Mesenchymal stem cell (in vitro differentiated cells and primary cell): Measurements from ENCODE around the gene AFAP1.

Experiments used
- DNase-seq: peaks from one replicate; pipeline ENCODE4 v3.0.0-alpha.2; 2013
- H2AFZ ChIP-seq: one replicate; pipeline ENCODE4 v1.6.1; 2013; ENCODE audit warnings: low read depth, mild to moderate bottlenecking, control low read depth, inconsistent platforms, low read length, moderate library complexity
- H2AK5ac ChIP-seq: 2 replicates; pipeline ENCODE4 v1.6.1; 2013; ENCODE audit warnings: low read length, moderate library complexity, mild to moderate bottlenecking, inconsistent platforms; ENCODE audit not compliant: severe bottlenecking
- H2BK120ac ChIP-seq: one replicate; pipeline ENCODE4 v1.6.1; 2013; ENCODE audit warnings: low read depth, mild to moderate bottlenecking, inconsistent platforms, low read length, moderate library complexity
- H2BK12ac ChIP-seq, 2 experiments: one replicate each; pipeline ENCODE4 v1.6.1; 2013; ENCODE audit warnings: inconsistent platforms in 2 of 2, low read length in 2 of 2, mild to moderate bottlenecking in 2 of 2, moderate library complexity in 2 of 2, control low read depth in 1 of 2
- H2BK15ac ChIP-seq: one replicate; pipeline ENCODE4 v1.6.1; 2013; ENCODE audit warnings: mild to moderate bottlenecking, low read depth, inconsistent platforms; ENCODE audit not compliant: poor library complexity, severe bottlenecking
- H2BK5ac ChIP-seq: 2 replicates; pipeline ENCODE4 v1.6.1; 2013; ENCODE audit warnings: low read depth, mild to moderate bottlenecking, low read length, control low read depth, inconsistent platforms; ENCODE audit not compliant: poor library complexity, severe bottlenecking
- H3K14ac ChIP-seq, 2 experiments: one replicate each; pipeline ENCODE4 v1.6.1; 2013; ENCODE audit warnings: inconsistent platforms in 2 of 2, low read length in 2 of 2, control low read depth in 1 of 2, mild to moderate bottlenecking in 1 of 2, moderate library complexity in 1 of 2
- H3K18ac ChIP-seq, 2 experiments: one replicate each; pipeline ENCODE4 v1.6.1; 2013; ENCODE audit warnings: inconsistent platforms in 2 of 2, low read length in 2 of 2, control low read depth in 1 of 2, low read depth in 1 of 2, mild to moderate bottlenecking in 1 of 2
- H3K23ac ChIP-seq, 2 experiments: one replicate each; pipeline ENCODE4 v1.6.1; 2013; ENCODE audit warnings: inconsistent platforms in 2 of 2, low read length in 2 of 2, mild to moderate bottlenecking in 2 of 2, moderate library complexity in 2 of 2, control low read depth in 1 of 2
- H3K27ac ChIP-seq: 2 replicates; pipeline ENCODE4 v1.5.1; 2013; ENCODE audit warnings: mild to moderate bottlenecking, moderate library complexity, low read length, control low read depth, inconsistent platforms; ENCODE audit not compliant: poor library complexity, severe bottlenecking
- H3K27me3 ChIP-seq, 2 experiments: 2 replicates each; pipeline versions ENCODE4 v1.6.1 to v1.7.0; 2013; ENCODE audit warnings: low read length in 2 of 2, mild to moderate bottlenecking in 2 of 2, moderate library complexity in 2 of 2, control low read depth in 1 of 2, inconsistent platforms in 1 of 2; ENCODE audit not compliant: control insufficient read depth in 1 of 2, insufficient read depth in 1 of 2
- H3K36me3 ChIP-seq, 2 experiments: 2 replicates each; pipeline versions ENCODE4 v1.6.1 to v1.7.0; 2013; ENCODE audit warnings: low read length in 2 of 2, control low read depth in 1 of 2, inconsistent platforms in 1 of 2, low read depth in 1 of 2, mild to moderate bottlenecking in 1 of 2; ENCODE audit not compliant: insufficient read depth in 2 of 2, control insufficient read depth in 1 of 2
- H3K4ac ChIP-seq, 2 experiments: one replicate each; pipeline ENCODE4 v1.6.1; 2013; ENCODE audit warnings: inconsistent platforms in 2 of 2, low read length in 2 of 2, mild to moderate bottlenecking in 2 of 2, moderate library complexity in 2 of 2, control low read depth in 1 of 2, low read depth in 1 of 2
- H3K4me1 ChIP-seq: 2 replicates; pipeline ENCODE4 v1.6.1; 2013; ENCODE audit warnings: low read depth, low read length, control low read depth; ENCODE audit not compliant: control insufficient read depth, insufficient read depth
- H3K4me2 ChIP-seq: 2 replicates; pipeline ENCODE4 v1.6.1; 2013; ENCODE audit warnings: low read length, mild to moderate bottlenecking, inconsistent platforms; ENCODE audit not compliant: poor library complexity, severe bottlenecking
- H3K4me3 ChIP-seq, 2 experiments: 2 replicates each; pipeline versions ENCODE4 v1.5.1 to v1.7.0; 2013; ENCODE audit warnings: low read length in 2 of 2, mild to moderate bottlenecking in 2 of 2, control low read depth in 1 of 2, low read depth in 1 of 2; ENCODE audit not compliant: insufficient read depth in 1 of 2
- H3K79me1 ChIP-seq: replicated peaks from 2 replicates; pipeline ENCODE4 v1.6.1; 2013; ENCODE audit warnings: mild to moderate bottlenecking, control low read depth, low read length, inconsistent platforms; ENCODE audit not compliant: poor library complexity, severe bottlenecking
- H3K9ac ChIP-seq: 2 replicates; pipeline ENCODE4 v1.7.0; 2013; ENCODE audit warnings: mild to moderate bottlenecking, low read length, moderate library complexity
- H3K9me3 ChIP-seq: 2 replicates; pipeline ENCODE4 v1.7.0; 2013; ENCODE audit warnings: mild to moderate bottlenecking, low read length; ENCODE audit not compliant: control insufficient read depth
- H4K8ac ChIP-seq: one replicate; pipeline ENCODE4 v1.6.1; 2013; ENCODE audit warnings: inconsistent platforms, mild to moderate bottlenecking, low read length, moderate library complexity
- H4K91ac ChIP-seq: one replicate; pipeline ENCODE4 v1.6.1; 2013; ENCODE audit warnings: mild to moderate bottlenecking, low read length, inconsistent platforms
- WGBS: methylation state at CpG from one replicate; pipeline ENCODE4 v1.1.7; 2013; ENCODE audit warnings: mixed read lengths; 5-methylcytosine and 5-hydroxymethylcytosine counted together

AFAP1 gene

DNA sequence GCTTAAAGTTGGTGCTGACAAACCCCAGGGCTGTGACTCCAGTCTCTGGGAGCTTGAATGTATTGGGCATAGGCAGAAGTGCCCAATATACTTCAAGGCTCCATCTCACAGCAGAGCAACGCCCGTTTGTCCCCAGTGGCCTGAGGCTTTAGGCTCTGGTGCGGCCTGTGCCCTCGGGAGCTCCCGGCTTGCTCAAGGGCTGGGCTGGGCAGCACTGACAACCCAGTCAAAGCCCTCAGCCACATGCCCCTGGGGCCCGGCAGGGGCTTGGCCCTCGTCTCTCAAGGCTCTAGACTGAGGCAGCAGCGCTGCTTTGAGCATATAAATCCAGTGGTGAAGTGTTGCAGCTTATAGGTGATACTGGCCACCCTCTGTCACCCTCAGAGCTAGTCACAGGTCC is 203.7 kb downstream of the AFAP1 start:
- H3K4me1 ChIP-seq = peaks cover 1% of the 10 kb centered on the region
- DNase-seq = no peak
- no peak overlapping the region for H2BK5ac ChIP-seq
- no peak overlapping the region for H3K4ac ChIP-seq
- H3K27ac ChIP-seq = no peak overlapping the region
- H4K91ac ChIP-seq = no peak overlapping the region
- no peak overlapping the region for H2BK12ac ChIP-seq
- H3K4me3 ChIP-seq = no peak overlapping the region
- H3K36me3 ChIP-seq = no peaks in the 10 kb centered on the region
- H3K14ac ChIP-seq = no peak overlapping the region
- H3K23ac ChIP-seq = no peak overlapping the region
- no peak overlapping the region for H3K9ac ChIP-seq
- no peak overlapping the region for H3K4me2 ChIP-seq
- H2AFZ ChIP-seq = no peak overlapping the region
- H3K79me1 ChIP-seq = no peaks in the 10 kb centered on the region
- H3K18ac ChIP-seq = no peak overlapping the region
- H2BK15ac ChIP-seq = no peak overlapping the region
- peaks cover 5% of the 10 kb centered on the region for H3K9me3 ChIP-seq
- H2BK120ac ChIP-seq = no peak overlapping the region
- H3K27me3 ChIP-seq = peaks cover 28 to 41% of the 10 kb centered on the region in 2 experiments
- 87% methylated on average over 8 of the region's 8 CpGs for WGBS
- no peak overlapping the region for H2AK5ac ChIP-seq
- no peak overlapping the region for H4K8ac ChIP-seq

DNA sequence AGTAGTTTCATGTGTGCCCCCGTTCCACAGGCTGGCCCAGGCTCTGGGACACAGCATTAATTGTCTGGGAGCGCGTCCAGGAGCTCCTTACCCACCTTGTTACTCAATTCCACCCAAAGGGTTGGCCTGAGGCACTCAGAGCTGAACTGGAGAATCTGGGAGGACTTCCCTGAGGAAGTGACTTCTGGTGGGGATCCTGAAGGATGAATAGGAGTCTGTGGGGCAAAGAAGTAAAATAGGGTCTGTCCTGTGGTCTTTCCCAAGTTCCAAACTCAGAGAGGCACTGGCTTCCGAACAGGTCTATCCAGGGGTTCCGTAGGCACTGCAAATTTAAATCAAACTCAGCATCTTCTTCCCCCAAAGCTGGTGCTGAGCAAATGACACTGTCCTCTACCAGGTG is 204.3 kb downstream of the AFAP1 start:
- H3K36me3 ChIP-seq = no peaks in the 10 kb centered on the region
- H3K4me3 ChIP-seq = no peak overlapping the region
- no peak overlapping the region for H3K9ac ChIP-seq
- no peak overlapping the region for H3K4me2 ChIP-seq
- no peak overlapping the region for H2AK5ac ChIP-seq
- no peak for DNase-seq
- no peak overlapping the region for H4K8ac ChIP-seq
- H4K91ac ChIP-seq = no peak overlapping the region
- no peak overlapping the region for H2BK12ac ChIP-seq
- no peak overlapping the region for H3K23ac ChIP-seq
- H3K27ac ChIP-seq = no peak overlapping the region
- no peak overlapping the region for H2BK5ac ChIP-seq
- no peaks in the 10 kb centered on the region for H3K79me1 ChIP-seq
- peaks cover 26 to 41% of the 10 kb centered on the region in 2 experiments for H3K27me3 ChIP-seq
- no peak overlapping the region for H3K14ac ChIP-seq
- peaks cover 1% of the 10 kb centered on the region for H3K4me1 ChIP-seq
- H2AFZ ChIP-seq = no peak overlapping the region
- H3K9me3 ChIP-seq = peaks cover 5% of the 10 kb centered on the region
- no peak overlapping the region for H2BK15ac ChIP-seq
- no peak overlapping the region for H3K4ac ChIP-seq
- H2BK120ac ChIP-seq = no peak overlapping the region
- no peak overlapping the region for H3K18ac ChIP-seq
- WGBS = 88% methylated on average over 4 of the region's 5 CpGs

DNA sequence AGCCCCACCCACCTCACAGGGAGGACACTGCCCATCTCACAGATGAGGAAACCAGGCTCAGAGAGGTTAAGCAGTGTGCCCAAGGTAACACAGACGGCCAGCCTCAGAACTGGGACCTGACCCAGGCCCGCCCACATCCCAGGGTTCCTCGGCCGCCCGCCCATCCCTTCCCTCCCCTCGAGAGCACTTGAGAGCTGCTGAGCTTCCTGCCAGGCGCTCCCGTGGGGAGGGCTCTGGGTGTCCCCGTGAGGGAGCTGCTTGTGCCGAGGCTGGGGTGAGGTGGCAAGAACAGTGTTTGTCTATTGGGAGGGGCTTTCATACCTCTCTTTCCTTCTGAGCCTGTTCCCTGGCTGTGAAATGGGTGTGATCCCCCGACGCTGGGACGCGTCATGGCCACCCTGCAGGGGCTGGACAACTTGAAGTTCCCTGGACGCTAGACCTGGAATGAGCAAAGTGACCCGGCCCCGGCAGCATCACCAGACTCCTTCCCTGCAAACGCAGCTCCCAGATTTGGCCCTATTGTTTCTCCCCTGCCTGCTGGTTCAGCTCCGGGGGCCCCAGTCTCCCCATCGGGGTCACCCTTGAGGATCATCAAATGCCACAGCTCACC is 204.9 kb downstream of the AFAP1 start:
- no peak overlapping the region for H2BK5ac ChIP-seq
- H3K9ac ChIP-seq = no peak overlapping the region
- no peak overlapping the region for H3K18ac ChIP-seq
- H3K23ac ChIP-seq = no peak overlapping the region
- H2BK15ac ChIP-seq = no peak overlapping the region
- H3K36me3 ChIP-seq = no peaks in the 10 kb centered on the region
- H2AK5ac ChIP-seq = no peak overlapping the region
- H3K79me1 ChIP-seq = no peaks in the 10 kb centered on the region
- H3K27ac ChIP-seq = no peak overlapping the region
- WGBS = 84% methylated on average over 19 of the region's 20 CpGs
- H4K8ac ChIP-seq = no peak overlapping the region
- no peak overlapping the region for H3K14ac ChIP-seq
- no peak overlapping the region for H2BK120ac ChIP-seq
- H3K4ac ChIP-seq = no peak overlapping the region
- no peak overlapping the region for H2BK12ac ChIP-seq
- no peak overlapping the region for H3K4me3 ChIP-seq
- H3K4me2 ChIP-seq = no peak overlapping the region
- H3K4me1 ChIP-seq = peaks cover 1% of the 10 kb centered on the region
- H3K27me3 ChIP-seq = peaks cover 26 to 43% of the 10 kb centered on the region in 2 experiments
- no peak overlapping the region for H4K91ac ChIP-seq
- no peak for DNase-seq
- no peak overlapping the region for H2AFZ ChIP-seq
- H3K9me3 ChIP-seq = peaks cover 5% of the 10 kb centered on the region

DNA sequence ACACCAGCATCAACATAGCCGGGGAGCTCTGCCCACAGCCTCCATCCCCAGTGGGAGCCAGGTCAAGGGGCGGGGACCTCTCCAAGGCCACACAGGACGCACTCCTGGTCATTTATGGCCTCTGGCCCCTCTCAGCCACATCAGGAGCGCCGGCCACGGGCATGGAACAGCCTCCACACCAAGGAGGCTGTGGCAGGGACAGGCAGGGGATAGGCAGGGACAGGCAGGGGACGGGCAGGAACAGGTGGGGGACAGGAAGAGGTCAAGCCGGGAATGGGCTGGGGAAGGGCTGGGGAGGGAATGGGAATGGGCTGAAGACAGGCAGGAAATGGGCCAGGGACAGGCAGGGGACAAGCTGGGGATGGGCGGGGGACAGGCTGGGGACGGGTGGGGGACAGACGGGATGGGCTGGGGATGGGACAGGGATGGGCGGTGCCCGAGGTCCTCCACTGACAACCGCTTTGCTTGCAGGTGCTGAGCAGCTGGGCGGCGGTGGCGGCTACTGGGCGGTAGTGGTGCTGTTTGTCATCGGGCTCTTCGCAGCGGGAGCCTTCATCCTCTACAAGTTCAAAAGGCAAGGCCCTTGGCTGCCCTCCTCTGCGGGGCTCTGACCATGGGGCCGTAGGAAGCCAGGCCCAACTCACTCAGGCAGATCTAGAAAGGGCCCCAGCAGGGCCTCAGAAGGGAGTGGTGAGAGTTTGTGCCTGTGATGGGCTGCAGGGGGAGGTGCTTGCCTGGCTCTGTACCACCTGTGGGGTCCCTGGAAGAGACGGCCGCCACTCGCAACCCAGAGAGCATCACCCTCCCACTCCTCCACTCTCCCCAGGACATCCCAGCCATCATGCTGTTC is 205.6 kb downstream of the AFAP1 start:
- H2BK5ac ChIP-seq = no peak overlapping the region
- H3K4me2 ChIP-seq = no peak overlapping the region
- 85% methylated on average over 23 of the region's 26 CpGs for WGBS
- no peak overlapping the region for H4K8ac ChIP-seq
- no peak overlapping the region for H3K9ac ChIP-seq
- H2BK12ac ChIP-seq = no peak overlapping the region
- H3K14ac ChIP-seq = no peak overlapping the region
- DNase-seq = no peak
- H3K18ac ChIP-seq = no peak overlapping the region
- no peak overlapping the region for H3K23ac ChIP-seq
- no peak overlapping the region for H3K4me3 ChIP-seq
- no peak overlapping the region for H2AFZ ChIP-seq
- no peak overlapping the region for H2AK5ac ChIP-seq
- no peak overlapping the region for H2BK15ac ChIP-seq
- H3K4me1 ChIP-seq = peaks cover 1% of the 10 kb centered on the region
- peaks cover 26 to 50% of the 10 kb centered on the region in 2 experiments for H3K27me3 ChIP-seq
- H4K91ac ChIP-seq = no peak overlapping the region
- H3K79me1 ChIP-seq = no peaks in the 10 kb centered on the region
- H2BK120ac ChIP-seq = no peak overlapping the region
- H3K36me3 ChIP-seq = no peaks in the 10 kb centered on the region
- peaks cover 5% of the 10 kb centered on the region for H3K9me3 ChIP-seq
- no peak overlapping the region for H3K27ac ChIP-seq
- H3K4ac ChIP-seq = no peak overlapping the region
